M059J (cell line): ENCODE results near the gene TMEM120B. TPM values are rescaled to one million over a fixed set of nuclear protein-coding genes. Genes with fewer than 3 reads are reported as not detected.

Experiments used
- DNase-seq: peaks from one replicate; pipeline ENCODE4 v3.0.0-alpha.2; 2012; ENCODE audit warnings: low read depth
- total RNA-seq: library from RNA; depleted of rRNA; stranded (reverse); fragments of >200 nt; shearing (Covaris generic); gene quantifications from 2 replicates; pipeline ENCODE4 v1.2.3, GENCODE V29; 2014

The TMEM120B gene
- total RNA-seq, 1 experiment from 2014 or later, result 8.3 TPM

DNA sequence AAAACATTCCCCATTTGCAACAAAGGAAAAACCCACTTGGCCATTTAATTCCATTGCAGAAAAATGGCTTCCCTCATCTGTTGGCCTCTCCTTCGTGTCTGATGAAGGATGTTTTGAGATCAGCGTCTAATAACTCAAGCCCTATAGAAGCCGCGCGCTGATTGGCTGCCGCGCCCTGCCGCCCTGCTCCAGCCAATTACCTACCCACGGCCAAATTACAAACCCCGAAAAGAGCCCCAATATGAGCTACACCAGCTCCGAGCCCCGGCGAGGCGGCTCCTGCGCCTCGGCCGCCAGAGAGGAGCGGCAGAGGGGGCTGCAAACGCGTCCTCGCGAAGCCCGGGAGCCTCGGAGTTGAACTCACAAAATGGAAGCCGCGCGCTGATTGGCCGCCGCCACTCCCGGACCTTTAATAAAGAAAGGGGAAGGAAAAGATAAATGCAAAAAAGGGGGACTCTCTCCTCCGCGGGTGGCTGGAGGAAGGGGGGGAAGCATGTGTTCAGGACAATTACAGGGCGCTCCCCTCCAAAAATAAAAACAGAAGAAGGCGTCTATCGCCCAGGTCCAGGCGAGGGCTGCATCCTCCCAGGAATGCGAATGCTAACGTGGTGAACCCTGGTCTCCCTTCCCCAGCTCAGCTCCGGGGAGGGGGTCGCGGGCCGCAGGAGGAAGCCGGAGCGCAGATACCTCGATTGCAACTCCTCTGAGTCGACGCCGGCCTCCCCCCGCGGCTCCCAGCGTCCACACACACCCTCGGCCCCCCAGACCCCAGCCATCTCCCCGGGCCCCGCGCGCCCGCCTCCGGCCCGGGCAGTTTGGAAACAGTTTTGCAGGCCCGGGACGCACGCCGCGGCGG is 90.5 kb downstream of the TMEM120B start:
- DNase-seq, result peak; percentile 95

DNA sequence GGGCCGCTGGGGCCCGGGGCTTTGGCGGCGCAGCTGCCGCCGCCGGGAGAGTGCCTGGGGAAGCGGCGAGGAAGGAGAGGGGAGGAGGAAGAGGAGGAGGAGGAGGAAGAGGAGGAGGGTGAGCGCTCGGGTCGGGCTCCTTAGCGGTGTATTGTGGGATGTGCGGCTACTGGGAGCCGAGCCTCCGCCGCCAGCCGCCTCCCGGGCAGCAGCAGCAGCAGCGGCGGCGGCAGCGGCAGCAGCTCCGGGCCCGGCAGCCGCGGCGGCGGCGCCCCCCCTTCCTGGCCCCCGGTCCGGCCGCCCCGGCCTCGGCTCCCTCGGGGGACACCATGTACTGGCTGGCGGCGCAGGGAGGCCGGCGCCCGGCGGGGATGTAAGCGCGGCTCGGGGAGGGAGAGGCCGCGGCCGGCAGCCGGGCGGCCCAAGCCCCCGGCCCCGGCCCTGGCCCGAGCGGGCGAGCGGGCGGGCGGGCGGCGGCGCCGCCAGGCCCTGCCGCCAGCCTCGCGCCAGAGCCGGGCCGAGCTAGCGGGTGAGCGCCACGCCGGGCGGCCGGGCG is 91.4 kb downstream of the TMEM120B start, which contains the start of gene SETD1B:
SETD1B (plus strand) TSS at position 149 of the 556 bp plus-strand sequence. CDS start 729 bp downstream, outside the sequence.
- no peak for DNase-seq

DNA sequence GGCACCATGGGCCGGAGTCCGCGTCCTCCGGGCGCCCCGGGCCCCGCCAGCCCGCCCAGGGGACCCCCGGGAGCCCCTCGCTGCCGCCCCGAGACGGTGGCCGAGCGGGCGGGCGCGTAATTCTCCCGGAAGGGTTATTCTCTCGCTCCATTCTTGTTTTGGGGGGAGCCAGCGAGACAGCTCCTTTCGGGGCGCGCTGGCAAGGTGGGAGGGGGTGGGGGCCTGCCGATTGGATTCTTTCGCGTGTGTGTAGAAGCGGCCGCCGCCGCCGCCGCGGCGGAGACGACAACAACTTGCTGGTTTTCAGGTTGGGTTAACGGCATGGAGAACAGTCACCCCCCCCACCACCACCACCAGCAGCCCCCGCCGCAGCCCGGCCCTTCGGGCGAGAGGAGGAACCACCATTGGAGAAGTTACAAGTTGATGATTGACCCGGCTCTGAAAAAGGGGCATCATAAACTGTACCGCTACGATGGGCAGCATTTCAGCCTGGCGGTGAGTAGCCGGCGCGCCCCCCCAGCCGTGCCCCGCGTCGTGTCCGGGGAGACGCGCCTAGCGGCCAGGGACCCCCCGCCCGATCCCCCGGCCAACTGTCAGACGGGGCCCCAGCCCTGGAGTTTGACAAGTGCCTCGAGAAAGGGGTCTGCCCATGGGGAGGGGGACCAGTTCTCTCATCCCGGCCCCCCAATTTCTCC is 92.0 kb downstream of the TMEM120B start:
- DNase-seq, result no peak

DNA sequence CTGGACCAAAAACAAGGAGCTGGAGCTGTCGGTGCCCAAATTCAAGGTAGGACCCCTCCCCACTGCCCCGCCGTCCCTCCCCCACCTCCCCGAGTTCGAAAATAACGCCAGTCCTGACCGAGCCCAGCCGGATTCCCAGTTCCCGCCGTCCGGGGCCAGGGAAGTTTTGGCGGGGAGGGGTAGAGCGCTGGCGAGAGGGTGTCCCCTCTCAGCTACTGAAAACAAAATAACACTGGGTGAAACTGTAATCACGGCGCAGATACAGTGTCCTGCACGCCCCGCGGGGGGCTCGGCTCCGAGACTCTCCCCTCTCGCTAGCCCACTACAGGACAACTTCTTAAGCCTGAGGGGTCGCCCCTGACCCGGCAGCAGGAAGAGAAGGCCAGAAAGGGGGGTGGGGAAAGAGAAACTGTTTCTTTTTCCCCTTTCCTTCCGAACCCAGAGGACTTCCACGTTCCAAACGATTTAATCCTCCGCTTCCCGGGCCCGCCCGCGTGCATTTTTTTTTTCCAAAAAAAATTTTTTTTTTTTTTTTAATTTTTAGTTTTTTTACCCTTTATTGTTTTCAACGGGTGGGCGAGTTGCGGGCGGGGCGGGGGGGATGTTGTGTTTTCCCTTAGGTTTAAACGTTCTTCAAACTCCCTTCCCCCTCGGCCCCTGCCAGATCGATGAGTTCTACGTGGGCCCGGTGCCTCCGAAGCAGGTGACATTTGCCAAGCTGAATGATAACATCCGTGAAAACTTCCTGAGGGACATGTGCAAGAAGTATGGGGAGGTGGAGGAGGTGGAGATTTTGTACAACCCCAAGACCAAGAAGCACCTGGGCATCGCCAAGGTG is 92.8 kb downstream of the TMEM120B start:
- no peak for DNase-seq

DNA sequence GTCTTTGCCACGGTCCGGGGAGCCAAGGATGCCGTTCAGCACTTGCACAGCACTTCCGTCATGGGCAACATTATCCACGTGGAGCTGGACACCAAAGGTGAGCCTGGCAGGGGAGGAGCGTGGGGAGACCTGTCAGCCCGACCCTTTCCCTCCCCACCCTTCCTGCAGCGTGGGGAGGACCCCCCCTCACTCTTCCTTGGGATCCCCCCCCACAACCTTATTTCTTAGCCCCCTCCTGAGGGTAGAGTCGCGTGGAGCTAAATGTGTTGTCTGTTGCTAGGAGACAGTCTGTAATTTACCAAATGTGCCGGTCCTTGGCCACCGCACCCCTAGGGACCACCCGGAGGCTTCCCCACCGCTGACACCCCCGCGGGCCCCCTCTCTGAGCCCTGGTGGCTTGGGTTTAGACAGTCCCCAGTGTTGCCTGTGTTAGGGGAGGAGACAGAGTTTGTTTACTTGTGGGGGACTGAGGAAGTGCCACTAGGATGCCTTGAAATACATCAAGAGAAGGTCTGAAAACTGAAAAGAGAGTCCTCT is 93.5 kb downstream of the TMEM120B start:
- DNase-seq, result no peak

DNA sequence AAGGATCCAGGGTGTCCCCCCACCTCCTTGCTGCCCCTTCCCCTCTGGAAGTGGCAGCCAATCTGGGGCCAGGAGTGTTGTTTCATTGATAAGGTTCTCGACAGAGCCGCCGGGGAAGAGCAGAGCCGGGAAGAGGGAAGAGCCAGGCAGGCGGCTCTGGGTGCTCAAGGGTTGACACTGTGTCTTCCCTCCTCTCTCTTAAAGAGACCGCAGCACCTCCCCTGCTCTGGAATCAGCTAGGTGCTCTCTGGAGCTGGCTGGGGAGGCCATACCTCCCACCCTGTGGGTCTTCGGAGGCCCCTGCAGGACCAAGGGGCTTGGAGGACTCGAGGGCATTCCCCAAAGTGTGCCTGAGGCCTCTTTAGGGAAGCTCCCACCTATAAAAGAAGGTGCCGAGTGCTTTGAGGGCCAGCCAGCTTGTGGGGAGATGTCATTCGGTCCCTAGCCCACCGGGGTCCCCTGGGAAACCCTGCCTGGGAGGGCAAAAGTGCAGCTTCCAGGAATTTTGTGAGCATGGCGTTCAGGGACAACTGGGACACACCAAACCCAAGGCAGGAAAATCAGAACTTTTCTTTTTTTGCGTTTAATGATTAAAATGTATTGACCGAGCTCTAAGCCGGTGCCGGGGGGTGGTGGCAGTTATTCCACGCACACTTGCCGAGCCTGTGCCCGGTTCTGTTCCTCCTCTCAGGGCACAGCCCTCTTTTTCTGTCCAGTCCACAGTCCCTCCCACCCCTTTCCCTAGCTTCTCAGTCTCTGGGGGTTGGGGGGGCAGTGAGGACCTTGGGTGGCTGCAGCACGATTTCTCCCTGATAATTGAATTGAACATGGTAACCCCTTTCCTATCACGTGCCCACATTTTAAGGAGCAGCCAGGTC is 94.2 kb downstream of the TMEM120B start:
- no peak for DNase-seq

DNA sequence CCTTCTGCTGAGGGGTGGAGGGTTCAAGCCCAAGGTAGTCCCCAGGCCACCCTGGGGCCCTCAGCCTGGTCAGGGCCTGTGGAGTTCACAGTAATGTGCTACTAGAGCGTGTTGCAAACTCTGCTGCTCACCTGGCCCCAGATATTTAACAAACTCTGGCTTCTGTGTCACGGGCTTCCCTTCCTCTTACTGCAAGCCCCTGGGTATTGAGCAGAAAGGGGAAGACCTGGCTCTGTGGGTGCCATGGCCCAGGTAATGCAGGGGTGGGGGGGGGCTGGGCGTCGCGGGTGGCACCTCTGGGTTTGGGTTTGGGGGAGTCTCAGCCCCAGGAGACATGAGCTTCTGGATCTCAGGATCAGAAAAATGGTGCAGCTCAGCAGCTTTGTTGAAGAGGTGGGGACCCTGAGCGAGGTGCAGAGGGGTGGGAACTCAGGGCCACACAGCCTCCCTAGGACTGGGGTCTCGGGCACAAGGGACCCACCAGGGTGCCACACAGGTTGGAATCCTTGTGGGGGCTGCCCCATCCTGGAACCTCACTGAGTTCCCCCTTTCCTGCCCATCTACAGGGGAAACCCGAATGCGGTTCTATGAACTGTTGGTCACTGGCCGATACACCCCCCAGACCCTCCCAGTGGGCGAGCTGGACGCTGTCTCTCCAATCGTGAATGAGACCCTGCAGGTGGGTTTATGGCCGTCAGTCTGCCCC is 95.2 kb downstream of the TMEM120B start:
- no peak for DNase-seq

DNA sequence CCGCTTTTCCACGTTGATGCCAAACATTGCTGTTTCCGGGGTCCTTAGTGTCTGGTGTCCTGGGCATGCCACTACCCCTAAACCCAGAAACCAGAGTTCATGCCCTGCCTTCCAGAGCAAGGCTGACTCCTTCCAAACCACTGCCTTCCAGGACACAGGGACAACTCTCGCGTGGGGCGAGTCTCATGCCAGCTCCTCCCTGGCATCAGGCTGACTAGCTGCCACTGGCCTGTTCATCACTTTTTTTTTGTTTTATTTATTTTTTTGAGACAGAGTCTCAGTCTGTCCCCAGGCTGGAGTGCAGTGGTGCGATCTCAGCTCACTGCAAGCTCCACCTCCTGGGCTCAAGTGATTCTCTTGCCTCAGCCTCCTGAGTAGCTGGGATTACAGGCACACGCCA is 96.1 kb downstream of the TMEM120B start:
- no peak for DNase-seq

DNA sequence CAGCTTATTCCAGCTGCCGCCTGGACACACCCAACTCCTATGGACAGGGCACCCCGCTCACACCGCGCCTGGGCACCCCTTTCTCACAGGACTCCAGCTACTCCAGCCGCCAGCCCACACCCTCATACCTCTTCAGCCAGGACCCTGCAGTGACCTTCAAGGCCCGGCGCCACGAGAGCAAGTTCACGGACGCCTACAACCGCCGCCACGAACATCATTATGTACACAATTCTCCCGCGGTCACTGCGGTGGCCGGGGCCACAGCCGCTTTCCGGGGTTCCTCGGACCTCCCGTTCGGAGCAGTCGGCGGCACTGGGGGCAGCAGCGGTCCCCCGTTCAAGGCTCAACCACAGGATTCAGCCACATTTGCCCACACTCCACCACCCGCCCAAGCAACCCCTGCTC is 97.2 kb downstream of the TMEM120B start:
- DNase-seq, result no peak

DNA sequence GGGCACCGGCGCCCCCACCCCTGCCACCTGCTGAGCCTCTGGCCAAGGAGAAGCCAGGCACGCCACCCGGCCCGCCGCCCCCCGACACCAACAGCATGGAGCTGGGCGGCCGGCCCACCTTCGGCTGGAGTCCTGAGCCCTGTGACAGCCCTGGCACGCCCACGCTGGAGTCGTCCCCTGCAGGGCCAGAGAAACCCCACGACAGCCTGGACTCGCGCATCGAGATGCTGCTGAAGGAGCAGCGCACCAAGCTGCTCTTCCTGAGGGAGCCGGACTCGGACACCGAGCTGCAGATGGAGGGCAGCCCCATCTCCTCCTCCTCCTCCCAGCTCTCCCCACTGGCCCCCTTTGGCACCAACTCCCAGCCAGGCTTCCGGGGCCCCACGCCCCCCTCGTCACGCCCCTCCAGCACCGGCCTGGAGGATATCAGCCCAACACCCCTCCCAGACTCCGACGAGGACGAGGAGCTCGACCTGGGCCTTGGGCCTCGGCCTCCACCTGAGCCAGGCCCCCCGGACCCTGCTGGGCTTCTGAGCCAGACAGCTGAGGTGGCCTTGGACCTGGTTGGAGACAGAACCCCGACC is 97.8 kb downstream of the TMEM120B start:
- no peak for DNase-seq

DNA sequence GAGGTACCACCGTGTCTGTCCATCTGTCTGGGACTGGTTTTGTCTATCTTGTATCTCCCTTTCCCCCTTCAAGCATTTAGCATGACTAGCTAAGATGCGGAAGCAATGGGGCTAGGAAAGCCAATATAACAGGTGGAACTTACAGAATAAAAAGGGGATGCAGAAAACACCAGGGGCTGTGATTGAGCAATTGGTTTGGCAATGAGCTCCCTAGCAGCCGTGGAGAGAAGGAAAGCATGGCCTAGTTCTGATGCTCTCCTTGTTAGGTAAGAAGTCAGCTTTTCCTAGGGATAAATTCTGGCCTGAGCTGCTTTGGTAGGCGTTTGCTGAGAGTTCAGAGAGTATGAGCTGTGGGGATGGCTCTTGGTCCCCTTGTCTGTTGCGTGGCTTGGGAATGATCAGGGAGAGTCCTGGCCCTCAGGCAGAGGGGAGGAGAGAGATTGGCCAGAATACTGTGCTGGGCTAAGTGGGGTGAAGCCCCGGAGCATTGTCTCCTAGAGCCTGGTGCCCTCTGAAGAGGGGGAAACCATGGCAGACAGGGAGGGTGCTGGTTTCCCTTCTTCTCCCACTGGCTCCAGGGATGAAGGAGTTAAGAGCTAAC is 98.4 kb downstream of the TMEM120B start:
- no peak for DNase-seq

DNA sequence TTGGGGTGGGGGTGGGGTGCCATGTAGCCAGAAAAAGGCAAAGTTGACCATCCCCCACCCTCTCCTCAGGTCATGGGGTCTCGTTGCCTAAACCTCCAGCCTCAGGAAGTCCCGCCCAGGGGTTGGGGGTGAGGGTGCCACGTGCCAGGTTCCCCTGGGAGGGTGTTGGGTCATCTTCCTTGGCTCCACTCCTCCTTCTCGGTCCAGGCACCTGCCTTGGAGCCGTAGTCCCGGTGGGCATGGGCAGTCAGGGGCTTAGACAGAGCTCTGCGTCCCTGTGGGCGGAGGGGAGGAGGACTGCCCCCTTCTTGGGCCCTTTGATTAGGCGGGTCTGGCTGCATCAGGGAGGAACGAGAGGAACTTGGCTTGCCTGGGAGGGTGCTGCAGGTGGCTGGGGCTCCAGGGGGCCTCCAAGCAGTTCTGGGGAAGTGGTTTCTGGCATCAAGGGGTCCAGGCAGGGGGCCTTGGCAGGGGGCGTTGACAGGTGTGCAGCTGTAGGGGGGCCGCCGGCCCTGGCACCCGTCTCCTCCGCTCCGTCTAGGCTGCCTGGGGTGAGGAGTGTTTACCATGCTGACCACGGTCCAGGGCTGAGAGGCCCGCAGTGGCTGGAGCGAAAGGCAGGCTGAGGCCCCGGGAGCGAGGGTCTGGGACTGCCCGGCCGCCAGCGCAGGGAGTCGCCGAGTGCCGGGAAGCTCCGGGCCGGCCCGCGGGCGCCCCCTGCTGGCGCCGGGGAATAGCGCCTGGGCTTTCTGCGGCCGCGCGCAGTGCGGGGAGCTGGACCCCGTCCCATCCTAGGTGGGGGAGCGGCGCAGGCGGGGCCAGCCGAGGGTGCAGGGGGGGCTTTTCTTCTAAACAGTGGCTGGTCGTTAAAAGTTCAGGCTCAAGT is 99.1 kb downstream of the TMEM120B start:
- peak; percentile 79 for DNase-seq

DNA sequence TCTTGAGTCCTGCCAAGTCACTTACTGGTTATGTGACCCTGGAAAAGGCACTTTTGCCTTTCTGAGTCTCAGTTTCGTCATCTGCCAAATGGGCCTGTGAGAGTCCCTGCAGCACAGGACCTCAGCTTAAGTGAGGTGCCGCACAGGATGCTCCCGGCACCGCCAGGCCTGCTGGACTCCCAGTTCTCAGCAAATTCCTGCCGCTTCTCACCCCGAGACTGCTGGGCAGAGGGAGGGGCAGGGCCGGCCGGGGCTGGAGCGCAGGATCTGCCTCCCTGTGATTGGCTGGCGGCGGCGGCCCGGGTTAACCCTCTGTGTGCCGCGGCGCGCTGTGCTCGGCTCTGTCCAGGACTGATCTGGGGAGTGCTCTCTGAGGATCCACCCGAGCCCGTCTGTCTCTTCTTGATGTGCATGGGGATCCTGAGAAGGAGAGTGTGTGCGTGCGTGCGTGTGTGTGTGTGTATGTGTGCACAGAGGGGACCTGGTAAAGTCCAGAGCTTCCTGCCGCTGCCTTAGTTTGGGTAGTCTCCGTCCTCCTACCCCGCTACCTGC is 99.8 kb downstream of the TMEM120B start:
- no peak for DNase-seq

DNA sequence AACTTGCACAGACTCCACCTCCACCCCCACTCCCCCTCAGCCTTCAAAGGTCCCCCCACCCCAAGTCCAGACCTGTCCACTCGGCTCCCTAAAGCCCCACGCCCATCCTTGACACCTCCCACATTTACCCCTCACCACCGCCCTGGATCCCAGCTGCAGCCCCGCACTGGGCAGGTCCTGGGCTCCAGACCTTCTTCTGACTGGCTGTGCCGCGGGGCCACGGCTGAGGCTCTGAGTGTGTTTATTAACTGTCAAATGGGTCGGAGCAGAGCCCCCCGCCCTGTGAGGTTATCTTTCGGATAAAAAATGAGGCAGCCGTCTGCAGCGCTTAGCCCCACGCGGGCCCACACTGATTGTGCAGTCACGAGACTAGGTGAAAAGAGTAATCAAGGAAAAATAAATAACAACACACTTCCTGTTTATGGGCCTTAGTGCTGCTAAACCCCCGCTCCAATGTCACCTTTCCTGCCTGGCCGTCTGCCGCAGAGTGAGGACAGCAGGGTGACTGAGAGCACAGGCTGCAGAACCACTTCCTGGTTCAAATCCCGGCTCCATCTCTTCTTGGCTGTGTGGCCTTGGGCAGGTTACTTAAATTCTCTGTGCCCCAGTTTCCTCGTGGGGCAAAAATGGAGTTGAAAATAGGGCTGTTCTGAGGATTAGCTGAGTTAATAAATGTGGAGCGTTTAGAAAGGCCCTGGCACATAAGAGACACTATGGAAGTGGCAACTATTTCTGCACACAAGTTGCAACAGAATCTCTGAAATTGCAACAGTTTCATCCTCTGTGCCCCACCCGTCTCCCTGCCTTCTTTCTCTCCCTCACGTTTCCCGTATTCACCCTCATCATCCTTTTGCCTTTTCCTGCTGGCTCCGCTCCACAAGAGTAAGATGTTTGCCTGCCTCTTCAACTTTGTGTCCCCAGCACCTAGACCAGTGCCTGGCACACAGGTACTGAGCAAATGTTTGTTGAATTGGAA is 100.7 kb downstream of the TMEM120B start:
- no peak for DNase-seq

DNA sequence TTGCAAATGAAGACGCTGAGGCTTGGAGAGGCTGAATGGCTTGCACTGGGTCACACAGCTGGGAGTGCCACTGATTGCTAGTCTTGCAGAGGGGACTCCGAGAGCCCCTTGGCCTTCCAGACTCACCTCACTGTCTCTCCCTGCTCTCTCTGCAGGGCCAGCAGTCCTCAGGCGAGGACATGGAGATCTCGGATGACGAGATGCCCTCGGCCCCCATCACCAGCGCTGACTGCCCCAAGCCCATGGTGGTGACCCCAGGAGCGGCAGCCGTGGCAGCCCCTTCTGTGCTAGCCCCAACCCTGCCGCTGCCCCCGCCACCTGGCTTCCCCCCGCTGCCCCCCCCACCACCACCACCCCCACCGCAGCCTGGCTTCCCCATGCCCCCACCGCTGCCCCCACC is 101.4 kb downstream of the TMEM120B start:
- no peak for DNase-seq

DNA sequence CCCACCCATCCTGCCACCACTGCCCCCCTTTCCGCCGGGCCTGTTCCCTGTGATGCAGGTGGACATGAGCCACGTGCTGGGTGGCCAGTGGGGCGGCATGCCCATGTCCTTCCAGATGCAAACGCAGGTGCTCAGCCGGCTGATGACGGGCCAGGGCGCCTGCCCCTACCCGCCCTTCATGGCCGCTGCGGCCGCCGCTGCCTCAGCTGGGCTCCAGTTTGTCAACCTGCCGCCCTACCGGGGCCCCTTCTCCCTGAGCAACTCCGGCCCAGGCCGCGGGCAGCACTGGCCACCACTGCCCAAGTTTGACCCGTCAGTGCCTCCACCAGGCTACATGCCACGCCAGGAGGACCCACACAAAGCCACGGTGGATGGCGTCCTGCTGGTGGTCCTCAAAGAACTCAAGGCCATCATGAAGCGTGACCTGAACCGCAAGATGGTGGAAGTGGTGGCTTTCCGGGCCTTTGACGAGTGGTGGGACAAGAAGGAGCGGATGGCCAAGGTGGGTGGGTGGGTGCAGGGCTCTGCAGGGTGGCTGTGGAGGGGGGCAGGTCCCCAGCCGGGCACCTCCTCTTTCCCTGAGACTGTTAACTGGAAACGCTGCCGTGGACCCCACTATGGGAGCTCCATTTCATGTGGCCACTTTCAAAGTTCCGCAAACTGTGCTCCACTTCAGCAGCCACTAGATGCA is 102.0 kb downstream of the TMEM120B start:
- DNase-seq, result no peak
